SU-DHL-6 (cell line): ENCODE data around the gene SENP7.

ENCODE experiments used
- H2AFZ ChIP-seq: fragments of 200-600 bp; sonication (generic); 2 replicates; pipeline ENCODE4 v1.6.1; 2014; ENCODE audit warnings: low read depth, mild to moderate bottlenecking, moderate library complexity, mixed read lengths, antibody characterized with exemption, low read length; ENCODE audit not compliant: severe bottlenecking
- H3F3A ChIP-seq: fragments of 200-600 bp; shearing (Covaris generic); 2 replicates; pipeline ENCODE4 v1.6.0; 2016; ENCODE audit warnings: antibody characterized with exemption, mild to moderate bottlenecking; ENCODE audit not compliant: insufficient read depth
- H3K27ac ChIP-seq: fragments of 200-600 bp; sonication (generic); 2 replicates; pipeline ENCODE4 v1.5.1; 2016; ENCODE audit warnings: low read depth, mild to moderate bottlenecking, low read length, moderate library complexity, mixed read lengths
- H3K27me3 ChIP-seq: fragments of 200-600 bp; sonication (generic), shearing (Covaris generic); 2 replicates; pipeline ENCODE4 v1.6.0; 2014; ENCODE audit warnings: mild to moderate bottlenecking, low read length
- H3K36me3 ChIP-seq: fragments of 200-600 bp; sonication (generic); 2 replicates; pipeline ENCODE4 v1.6.1; 2014; ENCODE audit warnings: mild to moderate bottlenecking, low read length, mixed read lengths
- H3K4me2 ChIP-seq: fragments of 300-600, 200-600 bp; shearing (Covaris generic), sonication (generic); 2 replicates; pipeline ENCODE4 v1.6.0; 2014; ENCODE audit warnings: low read length, low read depth, mild to moderate bottlenecking; ENCODE audit not compliant: poor library complexity, severe bottlenecking
- H3K4me3 ChIP-seq: fragments of 200-600 bp; sonication (generic); 2 replicates; pipeline ENCODE4 v1.5.1; 2014; ENCODE audit warnings: antibody characterized with exemption, low read length, mild to moderate bottlenecking, mixed read lengths; ENCODE audit not compliant: insufficient read depth, poor library complexity, severe bottlenecking
- H3K79me2 ChIP-seq: fragments of 200-600 bp; sonication (generic); 2 replicates; pipeline ENCODE4 v1.6.1; 2014; ENCODE audit warnings: mild to moderate bottlenecking, low read length, moderate library complexity; ENCODE audit not compliant: insufficient read depth
- H3K9ac ChIP-seq: fragments of 200-600 bp; sonication (generic); 2 replicates; pipeline ENCODE4 v1.7.0; 2014; ENCODE audit warnings: mild to moderate bottlenecking, low read length
- H3K9me2 ChIP-seq: fragments of 200-600 bp; sonication (generic); replicated peaks from 2 replicates; pipeline ENCODE4 v1.6.1; 2014; ENCODE audit warnings: low read length; ENCODE audit not compliant: insufficient read depth
- H3K9me3 ChIP-seq: fragments of 200-600 bp; sonication (generic); 2 replicates; pipeline ENCODE4 v1.6.1; 2014; ENCODE audit warnings: low read length, mixed read lengths; ENCODE audit not compliant: insufficient read depth
- H4K20me1 ChIP-seq: fragments of 200-600 bp; sonication (generic); 2 replicates; pipeline ENCODE4 v1.6.1; 2014; ENCODE audit warnings: low read depth, mild to moderate bottlenecking, antibody characterized with exemption, low read length, moderate library complexity, mixed read lengths
- EZH2phosphoT487 ChIP-seq: fragments of 200-600 bp; sonication (generic), shearing (Covaris generic); conservative IDR thresholded peaks from 2 replicates; pipeline ENCODE4 v1.6.1; 2018; ENCODE audit warnings: mild to moderate bottlenecking, antibody characterized with exemption, low read length, moderate library complexity, mixed read lengths
- TF ChIP-seq, protein P1 (sequence below): fragments of 200-600 bp; sonication (generic); IDR thresholded peaks from one replicate; pipeline ENCODE4 v1.5.1; 2017; ENCODE audit warnings: antibody characterized with exemption, mild to moderate bottlenecking, low read length, moderate library complexity; ENCODE audit not compliant: insufficient read depth, poor library complexity, severe bottlenecking

Gene SENP7

DNA sequence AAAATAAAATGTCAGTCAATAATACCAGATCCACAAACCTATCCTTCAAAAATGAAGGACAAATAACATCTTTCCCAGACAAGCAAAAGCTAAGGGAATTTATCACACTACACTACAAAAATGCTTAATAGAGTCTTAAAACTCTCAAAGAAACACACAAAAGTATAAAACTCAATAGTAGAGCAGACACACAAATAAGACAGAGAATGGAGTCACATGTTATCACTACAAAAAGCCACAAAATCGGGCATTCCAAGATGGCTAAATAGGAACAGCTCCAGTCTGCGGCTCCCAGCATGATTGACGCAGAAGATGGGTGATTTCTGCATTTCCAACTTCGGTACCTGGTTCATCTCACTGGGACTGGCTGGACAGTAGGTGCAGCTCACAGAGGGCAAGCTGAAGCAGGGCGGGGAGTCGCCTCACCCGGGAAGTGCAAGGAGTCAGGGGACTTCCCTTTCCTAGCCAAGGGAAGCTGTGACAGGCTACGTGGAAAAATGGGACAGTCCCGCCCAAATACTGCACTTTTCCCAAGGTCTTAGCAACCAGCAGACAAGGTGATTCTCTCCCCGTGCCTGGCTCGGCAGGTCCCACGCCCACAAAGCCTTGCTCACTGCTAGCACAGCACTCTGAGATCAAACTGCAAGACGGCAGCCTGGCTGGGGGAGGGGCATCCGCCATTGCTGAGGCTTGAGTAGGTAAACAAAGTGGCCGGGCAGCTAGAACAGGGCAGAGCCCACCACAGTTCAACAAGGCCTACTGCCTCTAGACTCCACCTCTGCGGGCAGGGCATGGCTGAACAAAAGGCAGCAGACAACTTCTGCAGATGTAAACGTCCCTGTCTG is 46.3 kb downstream of the SENP7 start:
- H3K9ac ChIP-seq = no peak overlapping the region
- no peak overlapping the region for H3K27ac ChIP-seq
- H2AFZ ChIP-seq = no peak overlapping the region
- H3F3A ChIP-seq = no peaks in the 10 kb centered on the region
- H3K36me3 ChIP-seq = no peaks in the 10 kb centered on the region
- no peaks in the 10 kb centered on the region for H3K9me3 ChIP-seq
- TF ChIP-seq, protein P1, sequence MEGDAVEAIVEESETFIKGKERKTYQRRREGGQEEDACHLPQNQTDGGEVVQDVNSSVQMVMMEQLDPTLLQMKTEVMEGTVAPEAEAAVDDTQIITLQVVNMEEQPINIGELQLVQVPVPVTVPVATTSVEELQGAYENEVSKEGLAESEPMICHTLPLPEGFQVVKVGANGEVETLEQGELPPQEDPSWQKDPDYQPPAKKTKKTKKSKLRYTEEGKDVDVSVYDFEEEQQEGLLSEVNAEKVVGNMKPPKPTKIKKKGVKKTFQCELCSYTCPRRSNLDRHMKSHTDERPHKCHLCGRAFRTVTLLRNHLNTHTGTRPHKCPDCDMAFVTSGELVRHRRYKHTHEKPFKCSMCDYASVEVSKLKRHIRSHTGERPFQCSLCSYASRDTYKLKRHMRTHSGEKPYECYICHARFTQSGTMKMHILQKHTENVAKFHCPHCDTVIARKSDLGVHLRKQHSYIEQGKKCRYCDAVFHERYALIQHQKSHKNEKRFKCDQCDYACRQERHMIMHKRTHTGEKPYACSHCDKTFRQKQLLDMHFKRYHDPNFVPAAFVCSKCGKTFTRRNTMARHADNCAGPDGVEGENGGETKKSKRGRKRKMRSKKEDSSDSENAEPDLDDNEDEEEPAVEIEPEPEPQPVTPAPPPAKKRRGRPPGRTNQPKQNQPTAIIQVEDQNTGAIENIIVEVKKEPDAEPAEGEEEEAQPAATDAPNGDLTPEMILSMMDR = no peak
- TF ChIP-seq EZH2phosphoT487 = no peak
- H3K27me3 ChIP-seq = no peaks in the 10 kb centered on the region
- no peaks in the 10 kb centered on the region for H3K9me2 ChIP-seq
- H3K79me2 ChIP-seq = peaks cover 8% of the 10 kb centered on the region; the same call in 1 of the 2 replicates
- no peak overlapping the region for H3K4me2 ChIP-seq
- H3K4me3 ChIP-seq = no peak overlapping the region
- peaks cover 3% of the 10 kb centered on the region; the same call in 1 of the 2 replicates for H4K20me1 ChIP-seq

DNA sequence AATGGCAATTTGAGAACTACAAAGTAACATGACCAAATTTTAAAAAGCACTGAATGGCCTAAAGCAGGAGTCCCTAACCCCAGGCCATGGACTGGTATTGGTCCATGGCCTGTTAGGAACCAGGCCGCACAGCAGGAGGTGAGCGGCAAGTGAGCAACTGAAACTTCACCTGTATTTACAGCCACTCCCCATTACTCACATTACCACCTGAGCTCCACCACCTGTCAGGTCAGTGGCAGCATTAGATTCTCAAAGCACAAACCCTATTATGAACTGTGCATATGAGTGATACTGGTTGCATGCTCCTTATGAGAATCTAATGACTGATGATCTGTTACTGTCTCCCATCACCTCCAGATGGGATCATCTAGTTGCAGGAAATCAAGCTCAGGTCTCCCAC is 48.8 kb downstream of the SENP7 start:
- no peak overlapping the region for H2AFZ ChIP-seq
- no peaks in the 10 kb centered on the region for H3K27me3 ChIP-seq
- peaks cover 4% of the 10 kb centered on the region; the same call in 1 of the 2 replicates for H4K20me1 ChIP-seq
- H3K9ac ChIP-seq = no peak overlapping the region
- no peak for TF ChIP-seq EZH2phosphoT487
- TF ChIP-seq, protein P1 = no peak
- H3K9me2 ChIP-seq = no peaks in the 10 kb centered on the region
- H3K79me2 ChIP-seq = peaks cover 8% of the 10 kb centered on the region; the same call in 1 of the 2 replicates
- no peaks in the 10 kb centered on the region for H3K9me3 ChIP-seq
- H3K4me2 ChIP-seq = no peak overlapping the region
- H3K4me3 ChIP-seq = no peak overlapping the region
- no peaks in the 10 kb centered on the region for H3F3A ChIP-seq
- H3K27ac ChIP-seq = no peak overlapping the region
- H3K36me3 ChIP-seq = no peaks in the 10 kb centered on the region

DNA sequence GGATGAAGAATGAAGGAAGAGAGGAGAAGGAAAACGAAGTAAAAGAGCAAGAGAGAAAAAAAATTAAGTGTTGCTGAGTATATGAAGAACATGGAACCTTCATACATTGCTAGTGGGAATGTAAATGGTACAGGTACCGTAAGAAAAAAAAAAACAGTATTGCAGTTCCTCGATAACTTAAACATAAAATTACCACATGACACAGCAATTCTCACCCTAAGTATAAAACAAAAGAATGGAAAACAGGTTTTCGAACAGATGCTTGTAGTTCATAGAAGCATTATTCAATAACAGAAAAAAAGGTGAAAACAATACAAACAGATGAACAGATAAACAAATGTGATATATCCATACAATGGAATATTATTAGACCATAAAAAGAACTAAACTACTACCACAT is 51.6 kb downstream of the SENP7 start:
- no peak overlapping the region for H3K9ac ChIP-seq
- H2AFZ ChIP-seq = no peak overlapping the region
- no peak overlapping the region for H3K4me2 ChIP-seq
- no peak overlapping the region for H3K27ac ChIP-seq
- no peaks in the 10 kb centered on the region for H3K36me3 ChIP-seq
- H3F3A ChIP-seq = no peaks in the 10 kb centered on the region
- H3K27me3 ChIP-seq = no peaks in the 10 kb centered on the region
- H3K9me3 ChIP-seq = no peaks in the 10 kb centered on the region
- no peaks in the 10 kb centered on the region for H3K9me2 ChIP-seq
- H3K79me2 ChIP-seq = peaks cover 8% of the 10 kb centered on the region; the same call in 1 of the 2 replicates
- H3K4me3 ChIP-seq = no peak overlapping the region
- TF ChIP-seq EZH2phosphoT487 = no peak
- TF ChIP-seq, protein P1 = no peak
- H4K20me1 ChIP-seq = peaks cover 4% of the 10 kb centered on the region; the same call in 1 of the 2 replicates
